Measurements from ENCODE around the gene FAM180A. TPM values are rescaled to one million over a fixed set of nuclear protein-coding genes. Genes with fewer than 3 reads are reported as not detected.

The FAM180A gene
- total RNA-seq, 1 experiment from 2014 or later: not detected

- Histone ChIP-seq H3K27me3 (ENCODE audit: control insufficient read depth, insufficient read depth, low read length) (no peaks in the 10 kb centered on the region), H3K4me3 (ENCODE audit: low read depth in 2 of 2, low read length in 2 of 2) (no peak overlapping the region), H3K4me1 (ENCODE audit: control insufficient read depth, insufficient read depth, low read length) (no peaks in the 10 kb centered on the region), H3K36me3 (ENCODE audit: control insufficient read depth, insufficient read depth, low read length) (no peaks in the 10 kb centered on the region), H3K9me3 (ENCODE audit: control insufficient read depth, insufficient read depth, low read depth, low read length) (no peaks in the 10 kb centered on the region), H3K27ac (ENCODE audit: low read length) (no peak overlapping the region)
- BruUV-seq (replicated peaks): no TSS peak
- intact Hi-C loops (cut with micrococcal nuclease; ENCODE audit: unreplicated experiment) (no loop called here), in situ Hi-C loops (cut with HindIII; ENCODE audit: low pct_unique_long_range_greater_than_20kb, low sequenced_read_pairs) (no loop called here)
- no peak for TF ChIP-seq TCF7L2 (IDR thresholded peaks at IDR 0.05; ENCODE audit: low read depth, low read length)
- TF ChIP-seq POLR2AphosphoS5 (IDR thresholded peaks at IDR 0.05; ENCODE audit: low read depth, low read length): no peak
- no peak for TF ChIP-seq REST (IDR thresholded peaks at IDR 0.05; ENCODE audit: insufficient read depth in 1 of 2, low read depth in 2 of 2, low read length in 1 of 2)
- no peak; the same call in 1 of the 2 replicates for TF ChIP-seq CTCF (IDR thresholded peaks at IDR 0.05)
- TF ChIP-seq SIN3A (IDR thresholded peaks at IDR 0.05; ENCODE audit: borderline replicate concordance, insufficient read depth, low read depth, low read length): no peak
- ChIA-PET CTCF (no interaction called here), POLR2A (no interaction called here)
- DNase-seq (ENCODE audit: low read depth, low spot score) (no peak), ATAC-seq (no peak)
Measured at GRCh38 chr7:135704074-135704473, 44.5 kb downstream of the FAM180A start.

- Histone ChIP-seq H3K9me3 (ENCODE audit: control insufficient read depth, insufficient read depth, low read depth, low read length) (no peaks in the 10 kb centered on the region), H3K4me1 (ENCODE audit: control insufficient read depth, insufficient read depth, low read length) (no peaks in the 10 kb centered on the region), H3K27ac (ENCODE audit: low read length) (no peak overlapping the region), H3K36me3 (ENCODE audit: control insufficient read depth, insufficient read depth, low read length) (no peaks in the 10 kb centered on the region), H3K4me3 (ENCODE audit: low read depth in 2 of 2, low read length in 2 of 2) (no peak overlapping the region), H3K27me3 (ENCODE audit: control insufficient read depth, insufficient read depth, low read length) (no peaks in the 10 kb centered on the region)
- no peak for ATAC-seq
- ChIA-PET POLR2A (no interaction called here), CTCF (no interaction called here)
- intact Hi-C loops (cut with micrococcal nuclease; ENCODE audit: unreplicated experiment) (no loop called here), in situ Hi-C loops (cut with HindIII; ENCODE audit: low pct_unique_long_range_greater_than_20kb, low sequenced_read_pairs) (no loop called here)
- BruUV-seq (replicated peaks): no TSS peak
- TF ChIP-seq REST (IDR thresholded peaks at IDR 0.05; ENCODE audit: insufficient read depth in 1 of 2, low read depth in 2 of 2, low read length in 1 of 2) (no peak), SIN3A (IDR thresholded peaks at IDR 0.05; ENCODE audit: borderline replicate concordance, insufficient read depth, low read depth, low read length) (no peak), CTCF (IDR thresholded peaks at IDR 0.05) (no peak), POLR2AphosphoS5 (IDR thresholded peaks at IDR 0.05; ENCODE audit: low read depth, low read length) (no peak), TCF7L2 (IDR thresholded peaks at IDR 0.05; ENCODE audit: low read depth, low read length) (no peak)
- DNase-seq (ENCODE audit: low read depth, low spot score): no peak
Measured at GRCh38 chr7:135697276-135698049, 51.1 kb downstream of the FAM180A start.

All from Panc1 (cell line).